Anterior cingulate cortex (tissue), 58 donors: Measurements from ENCODE around the gene P2RX5.

Experiments used
- DNase-seq, 58 donors: peaks; one replicate each; lab custom pipeline; 2025; lab: John Stamatoyannopoulos, UW

The P2RX5 gene

GRCh38 chr17:3659541-3660111 lies 36.3 kb downstream of the P2RX5 start:
- DNase-seq: peak in 19 of 58 donors; percentile 7 to 67 (median 41)

GRCh38 chr17:3658784-3659449 lies 37.0 kb downstream of the P2RX5 start:
- DNase-seq: no peak

GRCh38 chr17:3657874-3658783 lies 37.8 kb downstream of the P2RX5 start:
- DNase-seq: peak in 13 of 58 donors; percentile 8 to 44 (median 22)

GRCh38 chr17:3657588-3657869 lies 38.4 kb downstream of the P2RX5 start:
- no peak for DNase-seq

- DNase-seq: no peak
Observed at GRCh38 chr17:3656755-3657587, 39.0 kb downstream of the P2RX5 start.

- DNase-seq: no peak
Observed at GRCh38 chr17:3656353-3656752, 39.6 kb downstream of the P2RX5 start.

- no peak for DNase-seq
Observed at GRCh38 chr17:3655766-3656165, 40.2 kb downstream of the P2RX5 start.

GRCh38 chr17:3647769-3648555 lies 48.0 kb downstream of the P2RX5 start:
- peak in 52 of 58 donors; percentile 2 to 78 (median 44) for DNase-seq

- DNase-seq: no peak
Observed at GRCh38 chr17:3647251-3647650, 48.7 kb downstream of the P2RX5 start.

- DNase-seq: no peak
Observed at GRCh38 chr17:3645310-3645709, 50.6 kb downstream of the P2RX5 start.

- no peak for DNase-seq
Observed at GRCh38 chr17:3643889-3644349, 52.0 kb downstream of the P2RX5 start.

- no peak for DNase-seq
Observed at GRCh38 chr17:3641717-3642486, 54.1 kb downstream of the P2RX5 start.

- DNase-seq: no peak
Observed at GRCh38 chr17:3641014-3641413, 54.9 kb downstream of the P2RX5 start.

- DNase-seq: no peak
Observed at GRCh38 chr17:3639981-3640596, 55.9 kb downstream of the P2RX5 start.

GRCh38 chr17:3636908-3637373 lies 59.0 kb downstream of the P2RX5 start:
- DNase-seq: no peak

- peak; percentile 80 to 99 (median 96) for DNase-seq
Observed at GRCh38 chr17:3636154-3636907, 59.6 kb downstream of the P2RX5 start, which contains the start of the genes CTNS and SHPK. CTNS (plus strand) TSS chr17:3636760; CDS start chr17:3640207, 3,447 bp downstream. SHPK (minus strand) TSS chr17:3636250; CDS start chr17:3636219, 31 bp downstream.

- peak in 1 of 58 donors; percentile 39 for DNase-seq
Observed at GRCh38 chr17:3635474-3636153, 60.3 kb downstream of the P2RX5 start.
